Measurements from ENCODE around the gene TTC16. TPM values are rescaled to one million over a fixed set of nuclear protein-coding genes. Genes with fewer than 3 reads are reported as not detected.

The TTC16 gene
- total RNA-seq, 1 experiment from 2014 or later, result not detected

- TF ChIP-seq FOXP4 (CRISPR knock-in tag; IDR thresholded peaks at IDR 0.05), result no peak
These were observed 46.3 kb downstream of the TTC16 start (continued) for GRCh38 chr9:127762111-127762676.

GRCh38 chr9:127763918-127764384, 48.1 kb downstream of the TTC16 start:
- no peaks in the 10 kb centered on the region for H3K36me3 Mint-ChIP-seq
- TF ChIP-seq CTCF (IDR thresholded peaks at IDR 0.05), result 0 out of 2 replicates have a peak, but pooled peaks have one; percentile 37
- TF ChIP-seq ZNF121 (CRISPR knock-in tag; IDR thresholded peaks at IDR 0.05), result no peak
- H3K4me3 Mint-ChIP-seq, result no peak overlapping the region
- ATAC-seq (peak; percentile 78), DNase-seq (ENCODE audit: low spot score) (peak; percentile 78)
- ChIA-PET CTCF (interaction anchor here (0.6 to 3.1 kb wide), 23 partner anchors 9 to 275 kb away, joined by 3 to 30 read pairs (median 4); partner anchors contain the start of genes CDK9, FPGS, ST6GALNAC4 and TOR2A), POLR2A (interaction anchor here (0.5 kb wide), 1 partner anchor 364 kb away, joined by 4 read pairs; no protein-coding TSS in a partner anchor)
- no peaks in the 10 kb centered on the region for H3K9me3 Mint-ChIP-seq
- peaks cover 4% of the 10 kb centered on the region; the same call in 1 of the 2 replicates for H3K27me3 Mint-ChIP-seq (ENCODE audit: low read depth)
- peaks cover 44% of the 10 kb centered on the region for H3K4me1 Mint-ChIP-seq
- peak overlapping the region; percentile 8; the same call in 1 of the 2 replicates for H3K27ac Mint-ChIP-seq

- H3K9me3 Mint-ChIP-seq, result no peaks in the 10 kb centered on the region
- TF ChIP-seq ZNF263 (CRISPR knock-in tag; IDR thresholded peaks at IDR 0.05; ENCODE audit: low read depth) (no peak), STAT6 (CRISPR knock-in tag; conservative IDR thresholded peaks at IDR 0.05; ENCODE audit: low read depth) (no peak), E2F5 (CRISPR knock-in tag; IDR thresholded peaks at IDR 0.05) (no peak), MXD4 (CRISPR knock-in tag; IDR thresholded peaks at IDR 0.05; ENCODE audit: borderline replicate concordance) (no peak), IRF2 (CRISPR knock-in tag; IDR thresholded peaks at IDR 0.05; ENCODE audit: borderline replicate concordance, low read depth) (no peak), NR2C2 (CRISPR knock-in tag; IDR thresholded peaks at IDR 0.05) (no peak), SOX15 (CRISPR knock-in tag; IDR thresholded peaks at IDR 0.05) (no peak), E2F1 (CRISPR knock-in tag; IDR thresholded peaks at IDR 0.05) (no peak), ZNF396 (CRISPR knock-in tag; IDR thresholded peaks at IDR 0.05; ENCODE audit: borderline replicate concordance) (no peak), ZNF232 (CRISPR knock-in tag; IDR thresholded peaks at IDR 0.05) (no peak), USF2 (CRISPR knock-in tag; IDR thresholded peaks at IDR 0.05) (no peak), EMX1 (CRISPR knock-in tag; IDR thresholded peaks at IDR 0.05) (no peak), CTCF (IDR thresholded peaks at IDR 0.05) (no peak), ATF6 (CRISPR knock-in tag; IDR thresholded peaks at IDR 0.05) (no peak), ZNF121 (CRISPR knock-in tag; IDR thresholded peaks at IDR 0.05) (no peak)
- POLR2A ChIA-PET, result no interaction called here
- CTCF ChIA-PET, result interaction anchor here (0.8 to 2.6 kb wide), 5 partner anchors 11 to 104 kb away, joined by 3 to 19 read pairs (median 5); partner anchors contain the start of genes CDK9 and TOR2A
- H3K36me3 Mint-ChIP-seq, result no peaks in the 10 kb centered on the region
- H3K4me1 Mint-ChIP-seq, result peaks cover 52% of the 10 kb centered on the region
- DNase-seq (ENCODE audit: low spot score), result no peak
- peaks cover 8% of the 10 kb centered on the region for H3K27me3 Mint-ChIP-seq (ENCODE audit: low read depth)
- H3K4me3 Mint-ChIP-seq, result no peak overlapping the region
- no peak overlapping the region for H3K27ac Mint-ChIP-seq
- ATAC-seq, result no peak
These were observed 49.5 kb downstream of the TTC16 start for GRCh38 chr9:127765418-127765817.
